Keratinocyte (primary cell): ENCODE data around the gene MBP.

Experiments used
- EZH2 ChIP-seq: IDR thresholded peaks from one replicate; pipeline ENCODE4 v1.6.1; 2012; ENCODE audit warnings: inconsistent platforms, mild to moderate bottlenecking, low read length, moderate library complexity
- TF ChIP-seq, protein P1 (sequence below), 3 experiments: IDR thresholded peaks in 1 of 3; conservative IDR thresholded peaks in 1 of 3; optimal IDR thresholded peaks in 1 of 3; 2 replicates in 2 of 3; 3 replicates in 1 of 3; pipeline versions ENCODE3 to v1.5.1; 2011; ENCODE audit warnings: low read length in 3 of 3, mild to moderate bottlenecking in 3 of 3, moderate library complexity in 2 of 3, control low read depth in 1 of 3, inconsistent platforms in 1 of 3; ENCODE audit not compliant: insufficient read depth in 2 of 3; ENCODE audit errors: extremely low read depth in 1 of 3

DNA sequence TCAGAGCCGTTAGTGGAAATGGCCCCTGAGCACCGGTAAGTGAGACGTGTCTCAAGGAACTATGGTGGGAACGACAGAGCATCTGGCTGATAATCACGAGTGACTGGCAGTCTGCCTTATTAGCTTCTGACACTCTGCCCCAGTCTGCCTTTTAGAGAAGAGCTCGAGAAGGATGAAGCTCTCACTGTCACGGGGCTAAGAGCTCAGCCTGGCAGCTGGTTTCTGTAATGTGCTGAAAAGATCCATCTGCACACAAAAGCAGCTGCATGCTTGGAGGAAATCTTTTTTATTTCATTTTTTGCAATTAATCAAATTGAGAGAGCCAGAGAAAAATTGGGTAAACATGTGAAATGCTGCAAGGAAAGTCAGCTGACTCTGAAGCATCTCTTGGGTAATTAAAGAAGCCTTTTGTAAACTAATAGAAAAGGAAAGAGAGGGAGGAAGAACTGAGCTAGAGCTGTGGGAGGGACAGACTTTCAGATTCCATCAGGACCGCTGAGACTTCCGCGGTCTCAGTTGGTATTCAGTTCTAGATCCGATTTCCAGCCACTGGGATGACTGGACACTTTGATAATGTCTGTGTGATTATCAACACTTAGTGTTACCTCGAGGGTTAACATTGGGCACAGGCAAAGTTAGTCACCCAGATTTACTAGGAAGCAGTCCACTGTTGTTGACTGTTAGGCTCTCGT is 24.4 kb downstream of the MBP start:
- no peak for TF ChIP-seq EZH2
- TF ChIP-seq, protein P1, sequence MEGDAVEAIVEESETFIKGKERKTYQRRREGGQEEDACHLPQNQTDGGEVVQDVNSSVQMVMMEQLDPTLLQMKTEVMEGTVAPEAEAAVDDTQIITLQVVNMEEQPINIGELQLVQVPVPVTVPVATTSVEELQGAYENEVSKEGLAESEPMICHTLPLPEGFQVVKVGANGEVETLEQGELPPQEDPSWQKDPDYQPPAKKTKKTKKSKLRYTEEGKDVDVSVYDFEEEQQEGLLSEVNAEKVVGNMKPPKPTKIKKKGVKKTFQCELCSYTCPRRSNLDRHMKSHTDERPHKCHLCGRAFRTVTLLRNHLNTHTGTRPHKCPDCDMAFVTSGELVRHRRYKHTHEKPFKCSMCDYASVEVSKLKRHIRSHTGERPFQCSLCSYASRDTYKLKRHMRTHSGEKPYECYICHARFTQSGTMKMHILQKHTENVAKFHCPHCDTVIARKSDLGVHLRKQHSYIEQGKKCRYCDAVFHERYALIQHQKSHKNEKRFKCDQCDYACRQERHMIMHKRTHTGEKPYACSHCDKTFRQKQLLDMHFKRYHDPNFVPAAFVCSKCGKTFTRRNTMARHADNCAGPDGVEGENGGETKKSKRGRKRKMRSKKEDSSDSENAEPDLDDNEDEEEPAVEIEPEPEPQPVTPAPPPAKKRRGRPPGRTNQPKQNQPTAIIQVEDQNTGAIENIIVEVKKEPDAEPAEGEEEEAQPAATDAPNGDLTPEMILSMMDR (optimal IDR thresholded peaks at IDR 0.05 in 1 of 3, IDR thresholded peaks at IDR 0.05 in 1 of 3, conservative IDR thresholded peaks at IDR 0.05 in 1 of 3; ENCODE audit: extremely low read depth in 1 of 3, insufficient read depth in 2 of 3, low read length in 3 of 3): no peak
